Stimulated activated naive CD8-positive, alpha-beta T cell treated with anti-CD3 and anti-CD28 coated beads, Interleukin-15, amount 100 ng/mL, for 72 hours (primary cell): ENCODE measurements around the gene CEP170.
"Not testable (repeated sequence)": the region's sequence is repeated elsewhere in the genome, so short reads cannot be mapped to it uniquely, and the experiment has no call there.

ENCODE experiments used
- ATAC-seq: fragments of 150-1000 bp; cut with Tn5 transposase; 2 replicates; pipeline ENCODE4 v1.10.0; 2021; ENCODE audit warnings: mild to moderate bottlenecking, moderate library complexity
- DNase-seq, 2 donors: peaks; one replicate each; pipeline ENCODE4 v3.0.0; 2021 to 2022
- H3K27ac Mint-ChIP-seq, 2 donors: one replicate each; pipeline ENCODE4 v1.8.0; 2022; ENCODE audit warnings: mild to moderate bottlenecking in 2 of 2, mixed read lengths in 2 of 2, moderate library complexity in 2 of 2
- H3K27me3 Mint-ChIP-seq: one replicate; pipeline ENCODE4 v1.8.0; 2022; ENCODE audit warnings: mixed read lengths
- H3K4me1 Mint-ChIP-seq: one replicate; pipeline ENCODE4 v1.8.0; 2022; ENCODE audit warnings: mild to moderate bottlenecking, mixed read lengths
- H3K4me3 Mint-ChIP-seq, 2 donors: one replicate each; pipeline ENCODE4 v1.8.0; 2022; ENCODE audit warnings: mild to moderate bottlenecking in 2 of 2, mixed read lengths in 2 of 2, moderate library complexity in 1 of 2
- H3K9me3 Mint-ChIP-seq, 2 donors: one replicate each; pipeline ENCODE4 v1.8.0; 2022; ENCODE audit warnings: mixed read lengths in 2 of 2

Gene CEP170

DNA sequence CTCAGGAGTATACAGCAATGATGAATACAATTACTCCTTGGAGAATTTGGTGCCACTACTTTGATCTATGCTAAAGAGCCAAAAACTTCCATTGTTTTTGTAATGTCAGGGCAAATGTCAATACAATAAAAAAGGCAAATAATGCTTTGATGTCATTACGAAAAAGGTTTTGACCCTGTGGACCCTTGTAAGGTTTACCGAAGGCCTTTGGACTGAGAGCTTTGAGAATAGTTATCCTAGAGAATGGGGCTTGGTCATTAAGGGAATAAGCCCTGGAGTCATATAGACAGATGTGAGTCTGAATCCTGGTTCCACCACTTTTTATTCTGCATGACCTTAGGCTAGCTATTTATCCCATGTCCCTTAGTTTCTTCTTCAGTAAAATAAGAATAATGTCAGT is 27.5 kb downstream of the CEP170 start:
- Mint-ChIP-seq H3K27ac (no peak overlapping the region), H3K4me3 (no peak overlapping the region), H3K9me3 (peaks cover 14 to 35% of the 10 kb centered on the region in 2 donors), H3K4me1 (peaks cover 4% of the 10 kb centered on the region), H3K27me3 (no peaks in the 10 kb centered on the region)
- ATAC-seq (no peak), DNase-seq (no peak)

DNA sequence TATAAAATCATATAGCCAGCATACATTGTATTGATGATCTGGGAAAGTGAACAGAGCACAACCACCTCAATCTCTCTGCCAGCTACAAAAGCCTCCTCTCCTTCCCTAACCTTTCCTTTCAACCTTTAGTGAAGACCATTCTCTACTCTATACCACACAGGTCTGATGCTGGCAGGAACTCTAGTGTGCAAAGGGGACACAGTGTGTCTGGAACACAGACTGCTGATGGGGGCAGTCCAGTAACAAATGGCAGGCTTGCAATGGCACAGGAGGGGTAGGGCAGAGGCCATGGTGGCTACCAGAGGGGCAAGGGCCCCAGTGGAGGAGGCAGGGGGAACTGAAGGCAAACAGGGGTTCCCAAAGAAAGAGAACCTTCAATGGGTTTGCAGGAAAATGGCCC is 37.0 kb downstream of the CEP170 start:
- Mint-ChIP-seq H3K27me3 (no peaks in the 10 kb centered on the region), H3K4me3 (no peak overlapping the region)

DNA sequence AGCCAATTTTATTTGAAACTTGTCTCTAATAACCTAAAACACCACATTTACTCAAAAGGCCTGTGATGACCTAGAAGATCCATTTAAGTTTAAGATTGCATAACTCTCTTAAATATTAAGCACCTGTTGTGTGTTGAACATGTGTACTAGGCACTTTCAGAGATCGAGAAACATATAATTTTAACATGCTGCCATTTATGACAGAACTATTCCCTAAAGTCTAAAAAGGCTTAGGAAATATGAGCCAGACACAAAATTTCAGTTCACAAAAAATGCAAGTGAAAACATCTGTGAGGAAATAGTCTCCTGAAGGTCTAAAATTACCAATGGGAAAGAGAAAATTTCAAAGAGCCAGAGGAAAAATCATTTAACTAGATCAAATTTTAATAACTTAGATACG is 37.7 kb downstream of the CEP170 start:
- H3K4me1 Mint-ChIP-seq = no peaks in the 10 kb centered on the region
- no peak for DNase-seq
- H3K27me3 Mint-ChIP-seq = no peaks in the 10 kb centered on the region
- no peak overlapping the region for H3K4me3 Mint-ChIP-seq
- H3K9me3 Mint-ChIP-seq = no peaks in the 10 kb centered on the region
- ATAC-seq = no peak
- H3K27ac Mint-ChIP-seq = no peak overlapping the region

More for the DNA sequence above, 37.0 kb downstream of the CEP170 start:
- no peaks in the 10 kb centered on the region for H3K9me3 Mint-ChIP-seq
- ATAC-seq = no peak
- DNase-seq = no peak
- H3K27ac Mint-ChIP-seq = no peak overlapping the region
- H3K4me1 Mint-ChIP-seq = no peaks in the 10 kb centered on the region

DNA sequence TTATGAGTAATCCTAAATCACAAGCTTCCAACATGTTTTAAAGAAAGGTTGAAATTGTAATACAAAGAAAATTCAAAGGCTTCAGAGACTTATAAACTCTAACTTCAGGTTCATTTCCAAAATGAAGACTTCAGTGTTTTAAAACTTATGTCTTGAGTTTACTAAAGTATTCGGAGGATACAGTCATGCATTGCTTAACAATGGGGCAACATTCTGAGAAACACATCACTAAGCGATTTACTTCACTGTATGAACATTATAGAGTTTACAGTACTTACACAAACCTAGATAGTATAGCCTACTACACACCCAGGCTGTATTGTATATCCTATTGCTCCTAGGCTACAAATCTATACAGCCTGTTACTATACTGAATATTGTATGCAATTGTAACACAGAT is 38.3 kb downstream of the CEP170 start:
- Mint-ChIP-seq H3K4me1 (no peaks in the 10 kb centered on the region), H3K27me3 (no peaks in the 10 kb centered on the region)
- ATAC-seq = no peak

DNA sequence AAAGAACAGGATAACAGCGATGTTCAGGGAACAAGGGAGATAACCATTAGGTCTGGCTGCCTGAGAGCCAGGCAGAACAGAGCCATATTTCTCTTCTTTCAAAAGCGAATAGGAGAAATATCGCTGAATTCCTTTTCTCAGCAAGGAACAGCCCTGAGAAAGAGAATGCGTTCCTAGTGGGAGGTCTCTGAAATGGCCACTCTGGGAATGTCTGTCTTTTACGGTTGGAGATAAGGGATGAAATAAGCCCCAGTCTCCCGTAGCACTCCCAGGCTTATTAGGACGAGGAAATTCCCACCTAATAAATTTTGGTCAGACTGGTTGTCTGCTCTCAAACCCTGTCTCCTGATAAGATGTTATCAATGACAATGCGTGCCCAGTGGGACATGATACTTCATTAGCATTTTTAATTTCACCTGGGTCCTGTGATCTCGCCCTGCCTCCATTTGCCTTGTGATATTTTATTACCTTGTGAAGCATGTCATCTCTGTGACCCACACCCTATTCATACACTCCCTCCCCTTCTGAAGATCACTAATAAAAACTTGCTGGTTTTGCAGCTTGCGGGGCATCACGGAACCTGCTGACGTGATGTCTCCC is 39.7 kb downstream of the CEP170 start:
- not testable (repeated sequence) for H3K9me3 Mint-ChIP-seq, H3K27me3 Mint-ChIP-seq, H3K4me1 Mint-ChIP-seq, DNase-seq, ATAC-seq, H3K4me3 Mint-ChIP-seq, H3K27ac Mint-ChIP-seq

More for the DNA sequence above, 38.3 kb downstream of the CEP170 start:
- H3K4me3 Mint-ChIP-seq = no peak overlapping the region
- H3K27ac Mint-ChIP-seq = no peak overlapping the region
- no peaks in the 10 kb centered on the region for H3K9me3 Mint-ChIP-seq
- DNase-seq = no peak

DNA sequence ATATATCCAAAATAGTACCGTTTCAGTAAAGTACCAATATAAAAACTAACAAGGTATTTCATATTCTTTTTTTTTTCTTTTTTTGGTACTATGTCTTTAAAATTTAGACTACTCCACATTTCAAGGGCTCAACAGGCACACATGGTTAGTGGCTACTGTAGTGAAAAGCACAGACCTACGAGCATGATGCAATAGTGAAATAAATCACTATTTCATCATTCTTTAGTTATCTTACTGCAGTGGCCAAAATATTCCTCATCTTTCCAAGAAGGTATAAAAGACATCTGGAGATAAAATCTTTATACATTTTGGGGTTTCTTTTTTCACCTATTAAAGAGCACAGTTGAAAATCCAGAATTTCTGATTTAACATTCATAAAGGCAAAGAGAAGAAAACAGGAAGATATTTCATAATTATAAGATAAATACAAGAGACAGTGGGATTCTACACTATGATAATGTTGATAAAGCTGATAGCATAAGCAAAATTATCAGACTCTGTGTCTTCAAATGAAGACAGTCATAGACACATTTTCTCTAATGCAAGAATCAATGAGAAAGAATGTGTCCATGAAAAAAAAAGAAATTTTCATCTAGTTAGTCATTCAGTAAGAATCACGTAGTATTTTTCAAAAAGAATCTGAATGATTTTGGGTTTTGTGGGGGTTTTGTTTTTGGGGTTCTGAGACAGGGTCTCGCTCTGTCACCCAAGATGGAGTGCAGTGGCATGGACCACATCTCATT is 41.9 kb downstream of the CEP170 start:
- no peak for ATAC-seq
- Mint-ChIP-seq H3K27ac (peak overlapping the region; percentile 88 to 93), H3K4me3 (no peak overlapping the region), H3K27me3 (no peaks in the 10 kb centered on the region), H3K9me3 (no peaks in the 10 kb centered on the region), H3K4me1 (no peaks in the 10 kb centered on the region)
- DNase-seq = no peak

DNA sequence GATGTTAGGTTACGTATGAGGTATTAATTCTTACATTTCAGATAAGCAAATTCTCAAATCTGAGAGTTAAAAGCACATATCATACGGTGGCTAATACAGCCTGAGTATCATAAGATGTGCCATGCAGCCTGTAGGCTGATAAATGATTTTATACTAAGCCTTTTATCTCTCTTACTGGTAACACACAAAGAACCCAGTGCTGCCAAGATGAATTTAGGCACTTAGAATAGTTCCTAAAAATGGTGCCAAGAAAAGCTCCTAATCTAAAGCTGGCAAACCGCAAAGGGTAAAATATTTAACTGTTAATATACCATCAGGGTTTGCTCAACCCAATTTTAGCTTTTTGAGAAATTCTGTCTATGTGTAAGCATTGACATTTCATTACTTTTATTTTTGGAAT is 43.1 kb downstream of the CEP170 start:
- not testable (repeated sequence) for H3K27me3 Mint-ChIP-seq, H3K4me3 Mint-ChIP-seq, DNase-seq, H3K9me3 Mint-ChIP-seq, ATAC-seq, H3K4me1 Mint-ChIP-seq, H3K27ac Mint-ChIP-seq

DNA sequence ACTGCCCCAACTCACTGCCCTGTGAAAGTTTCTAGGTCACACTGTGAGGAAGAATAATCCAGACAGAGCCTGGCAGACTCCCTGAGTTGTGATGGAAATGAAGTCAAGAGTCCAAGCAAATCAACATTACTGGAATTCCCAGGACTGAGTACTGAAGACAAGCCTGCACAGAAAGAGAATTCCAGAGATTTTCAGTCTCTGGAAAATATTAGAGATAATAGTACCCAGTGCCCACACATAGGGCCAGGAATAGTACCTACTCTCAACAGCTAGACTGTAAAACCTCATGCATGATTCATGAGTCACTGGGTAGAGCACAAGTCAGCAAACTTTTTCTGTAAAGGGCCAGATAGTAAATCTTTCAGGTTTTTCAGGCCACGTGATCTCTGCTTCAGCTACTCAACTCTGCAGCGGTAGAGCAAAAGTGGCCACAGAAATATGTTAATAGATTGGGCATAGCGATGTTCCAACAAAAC is 50.0 kb downstream of the CEP170 start:
- not testable (repeated sequence) for DNase-seq, H3K4me3 Mint-ChIP-seq, ATAC-seq, H3K27ac Mint-ChIP-seq, H3K4me1 Mint-ChIP-seq, H3K9me3 Mint-ChIP-seq, H3K27me3 Mint-ChIP-seq

DNA sequence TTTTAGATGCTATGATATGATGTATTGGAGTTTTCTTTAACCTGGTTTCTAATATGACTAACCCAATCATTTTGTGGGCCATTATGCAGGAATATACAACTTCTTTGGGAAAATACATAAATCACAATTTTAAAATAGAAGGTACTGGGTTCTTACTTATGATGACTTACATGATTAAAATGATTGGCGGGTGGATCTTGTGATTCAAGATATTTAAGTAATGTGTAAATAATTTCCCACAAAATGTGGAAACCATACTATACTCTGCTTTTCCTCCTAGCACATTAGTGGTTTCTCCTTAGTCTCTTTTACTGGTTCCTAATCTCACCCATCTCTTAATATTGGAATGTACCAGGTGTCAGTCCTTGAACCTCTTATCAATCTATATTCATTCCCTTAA is 50.7 kb downstream of the CEP170 start:
- ATAC-seq, H3K9me3 Mint-ChIP-seq, H3K4me1 Mint-ChIP-seq, H3K27ac Mint-ChIP-seq, H3K27me3 Mint-ChIP-seq, H3K4me3 Mint-ChIP-seq, DNase-seq: not testable (repeated sequence)

DNA sequence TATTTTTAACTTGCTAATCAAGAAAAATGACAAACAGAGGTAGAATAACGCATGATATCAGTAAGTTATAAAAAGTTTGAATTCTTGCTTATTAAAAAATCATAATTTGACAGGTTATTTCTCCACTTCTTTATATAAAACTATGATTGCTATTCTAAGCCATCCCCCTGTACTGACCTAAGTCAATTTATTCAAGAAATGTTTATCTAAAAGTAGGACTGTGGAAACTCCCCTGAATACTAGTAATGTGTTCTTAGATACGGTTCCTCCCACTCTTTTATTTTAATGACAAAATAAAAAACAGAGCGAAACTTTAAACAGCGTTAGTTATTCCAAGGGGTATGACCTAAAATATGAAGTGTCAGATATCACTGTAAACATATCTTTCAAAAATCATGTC is 51.9 kb downstream of the CEP170 start:
- H3K4me3 Mint-ChIP-seq, ATAC-seq, H3K4me1 Mint-ChIP-seq, DNase-seq, H3K27ac Mint-ChIP-seq, H3K27me3 Mint-ChIP-seq, H3K9me3 Mint-ChIP-seq: not testable (repeated sequence)

DNA sequence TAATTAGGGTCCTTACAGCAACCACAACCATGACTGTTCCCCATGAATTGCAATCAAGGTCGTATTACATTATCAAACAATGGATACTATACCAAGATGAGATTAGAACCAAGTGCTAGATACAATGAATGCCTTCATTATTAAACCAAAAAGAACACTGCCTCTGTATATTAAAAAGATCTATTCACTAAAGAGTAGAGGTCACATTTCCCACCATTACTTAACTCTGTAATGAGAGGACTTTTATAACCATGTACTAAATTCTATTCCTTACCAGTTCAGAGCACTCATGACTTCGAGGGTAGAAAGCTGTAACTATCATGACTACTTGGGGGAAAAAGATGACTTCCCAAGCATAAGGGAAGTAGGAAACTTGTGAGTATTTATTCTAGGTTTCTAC is 53.8 kb downstream of the CEP170 start:
- H3K9me3 Mint-ChIP-seq, DNase-seq, H3K27me3 Mint-ChIP-seq, H3K4me1 Mint-ChIP-seq, H3K4me3 Mint-ChIP-seq, H3K27ac Mint-ChIP-seq, ATAC-seq: not testable (repeated sequence)

DNA sequence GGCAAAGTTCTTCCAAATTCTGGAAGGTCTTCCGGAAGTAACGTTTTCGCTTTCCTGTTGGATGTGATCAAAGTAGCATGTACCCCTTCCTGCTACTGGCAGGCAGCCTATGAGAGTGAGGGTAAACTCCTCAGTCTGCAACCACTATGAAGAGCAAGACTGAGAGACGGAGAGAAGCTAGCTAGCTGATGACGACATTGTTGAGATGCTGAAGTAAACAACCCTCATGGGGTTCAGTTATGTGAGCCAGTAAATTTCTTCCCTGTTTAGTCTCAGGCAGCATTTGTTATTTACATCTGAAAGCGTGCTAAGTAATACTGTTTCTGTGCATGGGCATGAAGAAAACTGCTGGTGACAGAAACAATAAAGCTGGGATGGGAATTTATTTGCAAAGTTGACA is 57.6 kb downstream of the CEP170 start:
- not testable (repeated sequence) for ATAC-seq, DNase-seq, H3K4me1 Mint-ChIP-seq

DNA sequence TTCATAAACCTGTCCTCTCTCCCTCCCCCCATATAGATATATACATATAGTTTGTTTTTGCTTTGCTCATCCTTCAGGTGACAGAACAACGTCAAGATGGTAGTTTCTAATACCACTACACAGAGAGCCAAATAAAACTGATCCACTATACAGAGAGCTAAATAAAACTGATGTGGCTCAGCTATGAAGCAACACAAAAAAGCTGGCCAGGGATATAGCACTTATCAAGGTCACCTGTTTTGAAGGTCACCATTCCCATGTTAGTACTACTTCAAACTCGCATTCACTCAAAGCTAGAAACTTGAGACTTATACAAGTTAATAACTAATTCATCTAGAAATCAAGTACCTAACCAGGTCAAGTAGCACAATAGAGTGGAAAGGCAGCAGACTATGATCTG is 61.8 kb downstream of the CEP170 start:
- not testable (repeated sequence) for H3K4me3 Mint-ChIP-seq, H3K27ac Mint-ChIP-seq, H3K27me3 Mint-ChIP-seq, ATAC-seq, DNase-seq, H3K4me1 Mint-ChIP-seq, H3K9me3 Mint-ChIP-seq

More for the DNA sequence above, 57.6 kb downstream of the CEP170 start:
- not testable (repeated sequence) for H3K27me3 Mint-ChIP-seq, H3K9me3 Mint-ChIP-seq, H3K27ac Mint-ChIP-seq, H3K4me3 Mint-ChIP-seq

DNA sequence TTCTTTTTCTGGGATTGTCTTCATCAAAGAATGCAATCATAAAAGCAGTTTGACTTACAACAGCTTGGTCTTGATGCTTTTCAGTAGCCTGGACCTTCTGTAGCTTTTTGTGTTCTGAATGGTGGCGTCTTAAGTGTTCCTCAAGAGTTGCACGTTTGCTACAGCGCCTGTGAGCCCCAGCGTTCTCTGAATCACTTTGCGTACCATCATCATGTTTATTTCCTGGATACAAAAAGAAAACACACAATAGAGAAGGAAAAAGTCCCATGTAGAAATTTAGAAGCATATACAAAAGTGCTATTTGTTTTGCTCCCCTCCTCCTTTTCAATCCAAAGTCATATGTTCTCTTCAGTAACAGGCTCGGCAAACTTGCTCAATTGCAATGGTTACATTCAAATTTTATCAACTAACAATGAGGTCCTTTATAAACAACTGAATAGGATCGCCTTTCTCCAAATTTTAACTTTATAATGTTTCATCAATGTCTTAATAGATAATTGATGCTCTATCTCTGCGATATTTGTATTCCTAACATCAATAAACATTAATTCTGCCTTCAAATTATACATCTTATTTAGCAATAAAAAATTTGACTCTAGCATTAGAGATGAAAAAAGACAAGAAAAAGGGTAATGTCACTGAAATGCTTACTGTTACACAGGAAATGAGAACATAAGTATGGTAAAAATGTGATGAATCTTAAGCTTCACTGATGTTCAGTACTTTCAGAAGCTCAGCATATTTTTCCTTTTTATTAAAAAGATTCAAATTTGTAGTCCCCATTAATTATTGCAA is 68.7 kb downstream of the CEP170 start:
- not testable (repeated sequence) for H3K27ac Mint-ChIP-seq, H3K9me3 Mint-ChIP-seq, H3K27me3 Mint-ChIP-seq, H3K4me1 Mint-ChIP-seq, H3K4me3 Mint-ChIP-seq, ATAC-seq, DNase-seq

DNA sequence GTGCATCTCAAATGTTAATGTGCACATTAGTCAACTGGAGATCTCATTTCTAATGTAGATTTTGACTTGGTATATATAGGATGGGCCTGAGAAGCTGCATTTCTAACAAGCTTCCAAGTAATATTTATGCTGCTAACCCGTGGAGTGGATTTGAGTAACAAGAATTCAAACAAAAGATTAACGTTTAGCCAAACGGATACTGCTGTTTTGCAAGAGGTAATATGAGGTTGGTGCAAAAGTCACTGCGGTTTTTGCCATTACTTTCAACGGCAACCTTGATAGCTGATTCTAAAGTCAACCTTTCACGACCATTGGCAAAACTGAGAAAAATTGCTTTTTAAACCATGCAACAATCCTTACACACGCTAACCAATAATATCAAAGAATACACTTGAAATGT is 70.3 kb downstream of the CEP170 start:
- not testable (repeated sequence) for H3K27me3 Mint-ChIP-seq, ATAC-seq, H3K4me3 Mint-ChIP-seq, DNase-seq, H3K27ac Mint-ChIP-seq, H3K9me3 Mint-ChIP-seq
- H3K4me1 Mint-ChIP-seq = peaks cover 12% of the 10 kb centered on the region

DNA sequence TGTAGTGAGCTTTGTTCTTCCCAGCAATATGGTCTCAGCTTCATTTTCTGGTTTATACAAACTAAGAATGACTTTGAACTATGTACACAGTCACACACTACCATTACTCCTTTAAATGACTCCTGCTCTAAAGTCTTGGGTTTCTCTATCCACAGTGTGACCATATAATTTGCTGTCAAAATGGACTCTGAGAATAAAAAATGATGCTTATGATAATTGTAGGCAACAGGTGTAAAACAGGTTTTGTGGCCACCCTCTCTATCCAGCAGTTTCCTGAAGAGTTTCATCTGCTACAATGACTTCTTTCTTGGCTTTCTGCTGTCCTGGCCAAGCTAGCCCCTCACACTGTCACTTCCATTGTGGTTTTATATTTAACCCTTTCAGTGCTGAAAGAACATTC is 71.4 kb downstream of the CEP170 start:
- H3K9me3 Mint-ChIP-seq, H3K27me3 Mint-ChIP-seq, H3K27ac Mint-ChIP-seq, ATAC-seq, DNase-seq, H3K4me3 Mint-ChIP-seq: not testable (repeated sequence)
- H3K4me1 Mint-ChIP-seq = peaks cover 16% of the 10 kb centered on the region
